Measurements from ENCODE around the gene SLC30A3.

SLC30A3 gene

GRCh38 chr2:27233341-27233740, 29.5 kb downstream of the SLC30A3 start:
- no peaks in the 10 kb centered on the region for H3K9me2 ChIP-seq (replicated peaks; ENCODE audit: insufficient read depth, low read length)
- H3F3A ChIP-seq (ENCODE audit: insufficient read depth, low read length), result no peaks in the 10 kb centered on the region
- DNase-seq, result no peak
- no peaks in the 10 kb centered on the region for H3K4me1 ChIP-seq (ENCODE audit: low read length)
- no peak overlapping the region for H2AFZ ChIP-seq (ENCODE audit: low read length)
- H3K79me2 ChIP-seq (ENCODE audit: low read length), result no peaks in the 10 kb centered on the region
- H3K9ac ChIP-seq (ENCODE audit: low read length), result no peak overlapping the region
- no peaks in the 10 kb centered on the region for H3K9me3 ChIP-seq (replicated peaks; ENCODE audit: insufficient read depth, low read length)
- no peaks in the 10 kb centered on the region for H3K27me3 ChIP-seq (replicated peaks; ENCODE audit: insufficient read depth, low read length)
- H3K4me2 ChIP-seq (ENCODE audit: low read depth, low read length), result no peak overlapping the region
- peaks cover 20% of the 10 kb centered on the region for H3K36me3 ChIP-seq (replicated peaks; ENCODE audit: insufficient read depth, low read length)
- no peaks in the 10 kb centered on the region for H4K20me1 ChIP-seq (ENCODE audit: insufficient read depth, low read length)
- TF ChIP-seq EZH2 (optimal IDR thresholded peaks at IDR 0.05; ENCODE audit: low read depth, low read length) (no peak), EZH2phosphoT487 (IDR thresholded peaks at IDR 0.05; ENCODE audit: low read length) (no peak), CTCF (IDR thresholded peaks at IDR 0.05; ENCODE audit: low read length) (no peak)
- no peak overlapping the region for H3K27ac ChIP-seq (ENCODE audit: low read length)
- no peak overlapping the region for H3K4me3 ChIP-seq (ENCODE audit: low read length)

- no peak overlapping the region for H3K9ac ChIP-seq (ENCODE audit: low read length)
- no peak overlapping the region for H3K27ac ChIP-seq (ENCODE audit: low read length)
- H3K4me1 ChIP-seq (ENCODE audit: low read length), result no peaks in the 10 kb centered on the region
- H3K4me3 ChIP-seq (ENCODE audit: low read length), result no peak overlapping the region
- no peaks in the 10 kb centered on the region for H3F3A ChIP-seq (ENCODE audit: insufficient read depth, low read length)
- no peaks in the 10 kb centered on the region for H3K79me2 ChIP-seq (ENCODE audit: low read length)
- TF ChIP-seq EZH2phosphoT487 (IDR thresholded peaks at IDR 0.05; ENCODE audit: low read length) (no peak), EZH2 (optimal IDR thresholded peaks at IDR 0.05; ENCODE audit: low read depth, low read length) (no peak), CTCF (IDR thresholded peaks at IDR 0.05; ENCODE audit: low read length) (no peak)
- H3K36me3 ChIP-seq (replicated peaks; ENCODE audit: insufficient read depth, low read length), result peaks cover 23% of the 10 kb centered on the region
- no peaks in the 10 kb centered on the region for H3K9me2 ChIP-seq (replicated peaks; ENCODE audit: insufficient read depth, low read length)
- DNase-seq, result no peak
- no peak overlapping the region for H3K4me2 ChIP-seq (ENCODE audit: low read depth, low read length)
- no peaks in the 10 kb centered on the region for H3K27me3 ChIP-seq (replicated peaks; ENCODE audit: insufficient read depth, low read length)
- H2AFZ ChIP-seq (ENCODE audit: low read length), result no peak overlapping the region
- H3K9me3 ChIP-seq (replicated peaks; ENCODE audit: insufficient read depth, low read length), result no peaks in the 10 kb centered on the region
- H4K20me1 ChIP-seq (ENCODE audit: insufficient read depth, low read length), result no peaks in the 10 kb centered on the region
Observed at GRCh38 chr2:27231921-27232320, 30.9 kb downstream of the SLC30A3 start.

GRCh38 chr2:27227501-27227900, 35.3 kb downstream of the SLC30A3 start:
- no peak overlapping the region for H3K27ac ChIP-seq (ENCODE audit: low read length)
- H3K9ac ChIP-seq (ENCODE audit: low read length), result no peak overlapping the region
- no peaks in the 10 kb centered on the region for H3K9me3 ChIP-seq (replicated peaks; ENCODE audit: insufficient read depth, low read length)
- H3K79me2 ChIP-seq (ENCODE audit: low read length), result no peaks in the 10 kb centered on the region
- no peaks in the 10 kb centered on the region for H3K9me2 ChIP-seq (replicated peaks; ENCODE audit: insufficient read depth, low read length)
- H3K4me1 ChIP-seq (ENCODE audit: low read length), result no peaks in the 10 kb centered on the region
- no peak overlapping the region for H2AFZ ChIP-seq (ENCODE audit: low read length)
- no peaks in the 10 kb centered on the region for H3F3A ChIP-seq (ENCODE audit: insufficient read depth, low read length)
- TF ChIP-seq EZH2phosphoT487 (IDR thresholded peaks at IDR 0.05; ENCODE audit: low read length) (no peak), CTCF (IDR thresholded peaks at IDR 0.05; ENCODE audit: low read length) (no peak), EZH2 (optimal IDR thresholded peaks at IDR 0.05; ENCODE audit: low read depth, low read length) (no peak)
- H4K20me1 ChIP-seq (ENCODE audit: insufficient read depth, low read length), result no peaks in the 10 kb centered on the region
- H3K4me2 ChIP-seq (ENCODE audit: low read depth, low read length), result no peak overlapping the region
- peaks cover 19% of the 10 kb centered on the region for H3K36me3 ChIP-seq (replicated peaks; ENCODE audit: insufficient read depth, low read length)
- no peaks in the 10 kb centered on the region for H3K27me3 ChIP-seq (replicated peaks; ENCODE audit: insufficient read depth, low read length)
- DNase-seq, result no peak
- no peak overlapping the region for H3K4me3 ChIP-seq (ENCODE audit: low read length)

Data from MM.1S (cell line).